Measurements from ENCODE around the gene ANKS1B. TPM values are rescaled to one million over a fixed set of nuclear protein-coding genes. Genes with fewer than 3 reads are reported as not detected.

The ANKS1B gene
- total and polyA plus RNA-seq, 10 of the 15 experiments (the other 5 are each of a cell fraction or from before 2014, with no cell fraction given): 0.16 to 1.3 (median 0.82) TPM; not detected in 7

DNA sequence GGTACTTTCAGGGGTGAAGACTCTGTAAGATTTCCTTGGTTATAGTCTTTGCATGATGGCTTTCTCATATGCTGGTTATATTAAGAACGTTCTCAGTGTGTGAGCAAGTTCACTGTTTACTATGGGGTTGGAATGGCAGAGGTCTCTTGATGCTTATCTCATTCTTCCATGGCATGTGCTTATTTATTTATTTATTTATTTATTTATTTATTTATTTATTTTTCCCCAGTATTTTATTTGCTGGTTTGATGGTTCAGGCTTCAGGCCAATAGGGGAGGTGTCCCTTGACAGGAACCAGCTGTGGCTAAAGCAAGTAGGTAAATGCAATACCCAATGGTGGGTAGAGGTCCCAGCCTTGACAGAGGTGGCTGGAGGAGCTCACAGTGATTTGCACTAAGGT, 498.5 kb downstream of the ANKS1B start:
- Histone ChIP-seq H3K27ac (ENCODE audit: control insufficient read depth, insufficient read depth) (no peak overlapping the region), H3K79me2 (ENCODE audit: control insufficient read depth, insufficient read depth, low read length) (no peaks in the 10 kb centered on the region), H3K9ac (ENCODE audit: control insufficient read depth, insufficient read depth, low read length) (no peak overlapping the region), H4K20me1 (ENCODE audit: control insufficient read depth, insufficient read depth) (no peaks in the 10 kb centered on the region), H3K4me1 (ENCODE audit: control insufficient read depth, insufficient read depth, low read length) (no peaks in the 10 kb centered on the region), H2AFZ (ENCODE audit: control insufficient read depth, low read depth, low read length) (no peak overlapping the region), H3K4me2 (ENCODE audit: control insufficient read depth, insufficient read depth) (no peak overlapping the region), H3K27me3 (replicated peaks in 1 of 2; ENCODE audit: control insufficient read depth in 2 of 2, insufficient read depth in 2 of 2, low read length in 1 of 2) (no peaks in the 10 kb centered on the region), H3K4me3 (no peak overlapping the region), H3K36me3 (ENCODE audit: control insufficient read depth in 2 of 2, insufficient read depth in 2 of 2, low read length in 1 of 2) (no peaks in the 10 kb centered on the region), H3K9me3 (replicated peaks; ENCODE audit: control insufficient read depth, insufficient read depth, low read length) (no peaks in the 10 kb centered on the region)
- in situ Hi-C loops (cut with MboI): no loop called here
- TF ChIP-seq CBX3 (IDR thresholded peaks at IDR 0.05; ENCODE audit: borderline replicate concordance, low read depth) (no peak), SUPT20H (IDR thresholded peaks at IDR 0.05; ENCODE audit: borderline replicate concordance, control insufficient read depth, low read depth, low read length) (no peak), ESRRA (IDR thresholded peaks at IDR 0.05; ENCODE audit: low read length) (no peak)
- RAD21 ChIA-PET (ENCODE audit: unreplicated experiment): no interaction called here
- BruUV-seq (replicated peaks): no TSS peak
- POLR2A ChIA-PET: no interaction called here
- no peak for FAIRE-seq
- intact Hi-C loops (cut with micrococcal nuclease; ENCODE audit: unreplicated experiment): no loop called here
- WGBS (ENCODE audit: insufficient coverage, insufficient replicate concordance, low lambda C conversion rate, missing lambda C conversion rate): 0% methylated on average over 1 of the region's 1 CpG
- DNase-seq (ENCODE audit: low read depth, low spot score): no peak
- no peak for ATAC-seq
- SMC1A ChIA-PET (ENCODE audit: uncharacterized antibody, unreplicated experiment): no interaction called here
- CTCF ChIA-PET: interaction anchor here (1.2 kb wide), 1 partner anchor 281 kb away, joined by 3 read pairs; no protein-coding TSS in a partner anchor

DNA sequence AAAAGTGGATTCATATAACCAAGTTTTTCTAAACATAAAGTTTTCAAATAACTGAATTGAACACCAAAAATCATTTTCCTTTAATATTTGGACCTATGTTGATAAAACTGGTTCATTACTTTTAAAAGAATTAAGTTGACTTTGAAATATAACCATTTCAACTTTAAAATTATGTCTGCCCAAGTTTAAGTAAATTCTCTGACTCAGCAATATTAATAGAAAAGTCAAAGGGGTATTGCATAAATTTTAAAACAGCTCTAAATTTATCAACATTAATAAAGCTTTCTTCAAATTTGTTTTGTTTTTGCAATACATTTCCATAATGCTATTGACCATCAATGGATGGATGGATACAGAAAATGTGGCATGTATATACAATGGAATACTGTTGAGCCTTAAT, 505.6 kb downstream of the ANKS1B start:
- DNase-seq (ENCODE audit: low read depth, low spot score): no peak
- TF ChIP-seq, protein P1, sequence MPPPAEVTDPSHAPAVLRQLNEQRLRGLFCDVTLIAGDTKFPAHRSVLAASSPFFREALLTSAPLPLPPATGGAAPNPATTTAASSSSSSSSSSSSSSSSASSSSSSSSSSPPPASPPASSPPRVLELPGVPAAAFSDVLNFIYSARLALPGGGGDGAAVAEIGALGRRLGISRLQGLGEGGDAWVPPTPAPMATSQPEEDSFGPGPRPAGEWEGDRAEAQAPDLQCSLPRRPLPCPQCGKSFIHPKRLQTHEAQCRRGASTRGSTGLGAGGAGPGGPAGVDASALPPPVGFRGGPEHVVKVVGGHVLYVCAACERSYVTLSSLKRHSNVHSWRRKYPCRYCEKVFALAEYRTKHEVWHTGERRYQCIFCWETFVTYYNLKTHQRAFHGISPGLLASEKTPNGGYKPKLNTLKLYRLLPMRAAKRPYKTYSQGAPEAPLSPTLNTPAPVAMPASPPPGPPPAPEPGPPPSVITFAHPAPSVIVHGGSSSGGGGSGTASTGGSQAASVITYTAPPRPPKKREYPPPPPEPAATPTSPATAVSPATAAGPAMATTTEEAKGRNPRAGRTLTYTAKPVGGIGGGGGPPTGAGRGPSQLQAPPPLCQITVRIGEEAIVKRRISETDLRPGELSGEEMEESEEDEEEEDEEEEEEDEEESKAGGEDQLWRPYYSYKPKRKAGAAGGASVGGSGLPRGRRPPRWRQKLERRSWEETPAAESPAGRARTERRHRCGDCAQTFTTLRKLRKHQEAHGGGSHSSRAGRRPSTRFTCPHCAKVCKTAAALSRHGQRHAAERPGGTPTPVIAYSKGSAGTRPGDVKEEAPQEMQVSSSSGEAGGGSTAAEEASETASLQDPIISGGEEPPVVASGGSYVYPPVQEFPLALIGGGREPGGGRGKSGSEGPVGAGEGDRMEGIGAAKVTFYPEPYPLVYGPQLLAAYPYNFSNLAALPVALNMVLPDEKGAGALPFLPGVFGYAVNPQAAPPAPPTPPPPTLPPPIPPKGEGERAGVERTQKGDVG (CRISPR knock-in tag; IDR thresholded peaks at IDR 0.05): no peak
- TF ChIP-seq MYC (IDR thresholded peaks at IDR 0.05; ENCODE audit: insufficient read depth, insufficient read length, insufficient replicate concordance, low read length, severe bottlenecking) (no peak), GABPA (IDR thresholded peaks at IDR 0.05; ENCODE audit: low read depth) (no peak), POU2F2 (IDR thresholded peaks at IDR 0.05; ENCODE audit: borderline replicate concordance, low read depth, low read length) (no peak), POLR2AphosphoS5 (IDR thresholded peaks at IDR 0.05; ENCODE audit: low read length) (no peak)
- TF ChIP-seq, protein P2, sequence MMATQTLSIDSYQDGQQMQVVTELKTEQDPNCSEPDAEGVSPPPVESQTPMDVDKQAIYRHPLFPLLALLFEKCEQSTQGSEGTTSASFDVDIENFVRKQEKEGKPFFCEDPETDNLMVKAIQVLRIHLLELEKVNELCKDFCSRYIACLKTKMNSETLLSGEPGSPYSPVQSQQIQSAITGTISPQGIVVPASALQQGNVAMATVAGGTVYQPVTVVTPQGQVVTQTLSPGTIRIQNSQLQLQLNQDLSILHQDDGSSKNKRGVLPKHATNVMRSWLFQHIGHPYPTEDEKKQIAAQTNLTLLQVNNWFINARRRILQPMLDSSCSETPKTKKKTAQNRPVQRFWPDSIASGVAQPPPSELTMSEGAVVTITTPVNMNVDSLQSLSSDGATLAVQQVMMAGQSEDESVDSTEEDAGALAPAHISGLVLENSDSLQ (IDR thresholded peaks at IDR 0.05): no peak
- TF ChIP-seq, protein P3, sequence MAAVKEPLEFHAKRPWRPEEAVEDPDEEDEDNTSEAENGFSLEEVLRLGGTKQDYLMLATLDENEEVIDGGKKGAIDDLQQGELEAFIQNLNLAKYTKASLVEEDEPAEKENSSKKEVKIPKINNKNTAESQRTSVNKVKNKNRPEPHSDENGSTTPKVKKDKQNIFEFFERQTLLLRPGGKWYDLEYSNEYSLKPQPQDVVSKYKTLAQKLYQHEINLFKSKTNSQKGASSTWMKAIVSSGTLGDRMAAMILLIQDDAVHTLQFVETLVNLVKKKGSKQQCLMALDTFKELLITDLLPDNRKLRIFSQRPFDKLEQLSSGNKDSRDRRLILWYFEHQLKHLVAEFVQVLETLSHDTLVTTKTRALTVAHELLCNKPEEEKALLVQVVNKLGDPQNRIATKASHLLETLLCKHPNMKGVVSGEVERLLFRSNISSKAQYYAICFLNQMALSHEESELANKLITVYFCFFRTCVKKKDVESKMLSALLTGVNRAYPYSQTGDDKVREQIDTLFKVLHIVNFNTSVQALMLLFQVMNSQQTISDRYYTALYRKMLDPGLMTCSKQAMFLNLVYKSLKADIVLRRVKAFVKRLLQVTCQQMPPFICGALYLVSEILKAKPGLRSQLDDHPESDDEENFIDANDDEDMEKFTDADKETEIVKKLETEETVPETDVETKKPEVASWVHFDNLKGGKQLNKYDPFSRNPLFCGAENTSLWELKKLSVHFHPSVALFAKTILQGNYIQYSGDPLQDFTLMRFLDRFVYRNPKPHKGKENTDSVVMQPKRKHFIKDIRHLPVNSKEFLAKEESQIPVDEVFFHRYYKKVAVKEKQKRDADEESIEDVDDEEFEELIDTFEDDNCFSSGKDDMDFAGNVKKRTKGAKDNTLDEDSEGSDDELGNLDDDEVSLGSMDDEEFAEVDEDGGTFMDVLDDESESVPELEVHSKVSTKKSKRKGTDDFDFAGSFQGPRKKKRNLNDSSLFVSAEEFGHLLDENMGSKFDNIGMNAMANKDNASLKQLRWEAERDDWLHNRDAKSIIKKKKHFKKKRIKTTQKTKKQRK (IDR thresholded peaks at IDR 0.05; ENCODE audit: low read depth, low read length): no peak

More for the DNA sequence above, 505.6 kb downstream of the ANKS1B start:
- no peaks in the 10 kb centered on the region for H3K9me3 ChIP-seq (replicated peaks; ENCODE audit: control insufficient read depth, insufficient read depth, low read length)
- no peaks in the 10 kb centered on the region for H3K79me2 ChIP-seq (ENCODE audit: control insufficient read depth, insufficient read depth, low read length)
- FAIRE-seq (no peak), ATAC-seq (no peak)
- no peak overlapping the region for H3K27ac ChIP-seq (ENCODE audit: control insufficient read depth, insufficient read depth)
- no peaks in the 10 kb centered on the region for H3K27me3 ChIP-seq (replicated peaks in 1 of 2; ENCODE audit: control insufficient read depth in 2 of 2, insufficient read depth in 2 of 2, low read length in 1 of 2)
- no peak overlapping the region for H3K4me3 ChIP-seq
- ChIA-PET CTCF (interaction anchor here (0.9 kb wide), 1 partner anchor 12 kb away, joined by 3 read pairs; no protein-coding TSS in a partner anchor), SMC1A (ENCODE audit: uncharacterized antibody, unreplicated experiment) (interaction anchor here (1.0 kb wide), 1 partner anchor 9 kb away, joined by 3 read pairs; no protein-coding TSS in a partner anchor), RAD21 (ENCODE audit: unreplicated experiment) (no interaction called here), POLR2A (no interaction called here)
- no peaks in the 10 kb centered on the region for H4K20me1 ChIP-seq (ENCODE audit: control insufficient read depth, insufficient read depth)
- intact Hi-C loops (cut with micrococcal nuclease; ENCODE audit: unreplicated experiment): no loop called here
- no peak overlapping the region for H3K9ac ChIP-seq (ENCODE audit: control insufficient read depth, insufficient read depth, low read length)
- no peaks in the 10 kb centered on the region for H3K4me1 ChIP-seq (ENCODE audit: control insufficient read depth, insufficient read depth, low read length)
- no peaks in the 10 kb centered on the region for H3K36me3 ChIP-seq (ENCODE audit: control insufficient read depth in 2 of 2, insufficient read depth in 2 of 2, low read length in 1 of 2)
- in situ Hi-C loops (cut with MboI): no loop called here
- H2AFZ ChIP-seq (ENCODE audit: control insufficient read depth, low read depth, low read length): no peak overlapping the region
- no TSS peak for BruUV-seq (replicated peaks)
- no peak overlapping the region for H3K4me2 ChIP-seq (ENCODE audit: control insufficient read depth, insufficient read depth)
